Measurements from ENCODE around the gene NKX1-1.

GRCh38 chr4:1375761-1376322 lies 30.4 kb downstream of the NKX1-1 start:
- TF ChIP-seq CTCF (IDR thresholded peaks at IDR 0.05; ENCODE audit: control extremely low read depth in 1 of 3, insufficient read depth in 1 of 3, low read depth in 1 of 3, low read length in 3 of 3), result no peak
- no peak for TF ChIP-seq EGR1 (IDR thresholded peaks at IDR 0.05; ENCODE audit: borderline replicate concordance, low read depth, low read length)
- TF ChIP-seq NANOG (IDR thresholded peaks at IDR 0.05; ENCODE audit: insufficient read depth, low read depth, low read length, poor library complexity, severe bottlenecking), result no peak
- TF ChIP-seq POLR2A (IDR thresholded peaks at IDR 0.05; ENCODE audit: control extremely low read depth in 1 of 2, low read depth in 2 of 2, low read length in 2 of 2), result no peak
- no peak for TF ChIP-seq POLR2AphosphoS5 (IDR thresholded peaks at IDR 0.05; ENCODE audit: low read depth, low read length)
- TF ChIP-seq SP1 (IDR thresholded peaks at IDR 0.05; ENCODE audit: low read depth, low read length), result no peak
- no peak for TF ChIP-seq USF2 (IDR thresholded peaks at IDR 0.05; ENCODE audit: low read length)
- no peak for TF ChIP-seq TBP (IDR thresholded peaks at IDR 0.05; ENCODE audit: low read depth, low read length)
- TF ChIP-seq RXRA (IDR thresholded peaks at IDR 0.05; ENCODE audit: insufficient read depth, low read depth, low read length), result no peak
- TF ChIP-seq TAF1 (IDR thresholded peaks at IDR 0.05; ENCODE audit: low read depth, low read length), result no peak
- no peak for TF ChIP-seq YY1 (IDR thresholded peaks at IDR 0.05; ENCODE audit: low read depth, low read length)
- TF ChIP-seq CHD1 (IDR thresholded peaks at IDR 0.05; ENCODE audit: low read depth, low read length), result no peak
- no peak for TF ChIP-seq GTF2F1 (IDR thresholded peaks at IDR 0.05; ENCODE audit: borderline replicate concordance, low read depth, low read length)
- no peak for TF ChIP-seq EP300 (IDR thresholded peaks at IDR 0.05; ENCODE audit: borderline replicate concordance in 1 of 2, low read depth in 2 of 2, low read length in 2 of 2)

All from H1 (cell line).